ENCODE data around the gene PLEKHG1. TPM values are rescaled to one million over a fixed set of nuclear protein-coding genes. Genes with fewer than 3 reads are reported as not detected.

The PLEKHG1 gene
- total RNA-seq, 1 donor: 1.7 TPM

GRCh38 chr6:150640556-150641209 is 41.0 kb downstream of the PLEKHG1 start:
- TF ChIP-seq, protein P1, sequence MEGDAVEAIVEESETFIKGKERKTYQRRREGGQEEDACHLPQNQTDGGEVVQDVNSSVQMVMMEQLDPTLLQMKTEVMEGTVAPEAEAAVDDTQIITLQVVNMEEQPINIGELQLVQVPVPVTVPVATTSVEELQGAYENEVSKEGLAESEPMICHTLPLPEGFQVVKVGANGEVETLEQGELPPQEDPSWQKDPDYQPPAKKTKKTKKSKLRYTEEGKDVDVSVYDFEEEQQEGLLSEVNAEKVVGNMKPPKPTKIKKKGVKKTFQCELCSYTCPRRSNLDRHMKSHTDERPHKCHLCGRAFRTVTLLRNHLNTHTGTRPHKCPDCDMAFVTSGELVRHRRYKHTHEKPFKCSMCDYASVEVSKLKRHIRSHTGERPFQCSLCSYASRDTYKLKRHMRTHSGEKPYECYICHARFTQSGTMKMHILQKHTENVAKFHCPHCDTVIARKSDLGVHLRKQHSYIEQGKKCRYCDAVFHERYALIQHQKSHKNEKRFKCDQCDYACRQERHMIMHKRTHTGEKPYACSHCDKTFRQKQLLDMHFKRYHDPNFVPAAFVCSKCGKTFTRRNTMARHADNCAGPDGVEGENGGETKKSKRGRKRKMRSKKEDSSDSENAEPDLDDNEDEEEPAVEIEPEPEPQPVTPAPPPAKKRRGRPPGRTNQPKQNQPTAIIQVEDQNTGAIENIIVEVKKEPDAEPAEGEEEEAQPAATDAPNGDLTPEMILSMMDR (IDR thresholded peaks at IDR 0.05; ENCODE audit: insufficient read depth, low read depth, low read length): no peak
- no peak overlapping the region for H3K4me3 ChIP-seq (ENCODE audit: low read depth, low read length)
- no peak for DNase-seq (ENCODE audit: low read depth)

DNA sequence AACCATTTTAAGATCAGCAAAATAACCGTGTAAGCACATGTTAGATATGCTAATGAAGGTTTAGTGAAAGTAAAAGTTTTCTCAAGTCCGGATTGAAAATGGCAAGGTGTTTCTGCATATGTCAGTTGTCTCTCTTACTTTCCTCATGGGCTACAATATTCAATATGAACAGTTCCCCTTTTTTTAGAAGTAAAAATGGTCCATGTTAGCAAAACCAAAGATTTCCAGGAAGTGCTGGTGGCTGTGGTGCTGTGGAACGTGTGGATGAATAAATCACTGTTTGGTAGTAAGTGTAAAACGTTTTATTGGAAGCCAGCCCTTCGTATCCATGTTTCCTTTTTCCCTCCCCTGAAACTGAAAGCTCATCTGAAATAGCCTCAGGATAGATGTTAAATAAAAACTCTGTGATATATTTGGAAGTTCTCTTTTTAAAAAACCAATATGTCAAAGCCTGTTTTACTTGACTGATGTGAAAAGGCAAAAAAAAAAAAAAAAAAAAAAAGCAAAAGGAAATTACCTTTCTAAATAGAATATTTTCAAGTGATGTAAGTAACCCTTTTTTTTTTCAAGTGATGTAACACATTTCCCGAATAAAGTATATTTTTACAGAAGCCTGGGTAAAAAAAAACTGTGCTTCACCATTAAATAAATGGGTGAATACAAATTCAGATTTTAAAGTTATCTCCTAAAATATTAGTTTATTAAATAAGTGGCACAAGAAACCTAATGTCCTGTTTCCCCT is 41.9 kb downstream of the PLEKHG1 start:
- no peak overlapping the region for H3K4me3 ChIP-seq (ENCODE audit: low read depth, low read length)
- TF ChIP-seq, protein P1 (IDR thresholded peaks at IDR 0.05; ENCODE audit: insufficient read depth, low read depth, low read length): no peak
- DNase-seq (ENCODE audit: low read depth): peak; percentile 29

DNA sequence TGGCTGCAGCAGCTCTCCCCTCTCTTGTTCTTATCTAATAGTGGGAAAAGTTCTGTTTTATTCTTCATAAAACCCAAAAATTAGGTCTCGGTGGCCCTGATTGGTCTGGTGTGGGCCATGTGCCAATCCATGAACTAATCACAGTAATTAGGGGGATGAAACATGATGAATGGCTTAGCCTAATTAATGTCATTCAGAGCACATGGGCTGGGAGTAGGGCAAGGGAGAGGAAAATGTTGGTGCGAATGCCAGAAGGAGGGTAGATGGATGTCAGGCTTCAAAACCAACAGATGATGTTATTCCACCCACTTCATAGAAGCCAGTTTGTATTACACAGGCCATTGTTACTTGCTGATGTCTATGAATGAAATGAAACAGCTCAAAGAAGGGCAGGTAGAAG is 46.5 kb downstream of the PLEKHG1 start:
- TF ChIP-seq, protein P1 (IDR thresholded peaks at IDR 0.05; ENCODE audit: insufficient read depth, low read depth, low read length): no peak
- DNase-seq (ENCODE audit: low read depth): no peak
- no peak overlapping the region for H3K4me3 ChIP-seq (ENCODE audit: low read depth, low read length)

GRCh38 chr6:150647051-150647450 is 47.4 kb downstream of the PLEKHG1 start:
- TF ChIP-seq, protein P1 (IDR thresholded peaks at IDR 0.05; ENCODE audit: insufficient read depth, low read depth, low read length): no peak
- H3K4me3 ChIP-seq (ENCODE audit: low read depth, low read length): no peak overlapping the region
- DNase-seq (ENCODE audit: low read depth): no peak

Other genes with a start within 250 kb of the PLEKHG1 start
- not detected in 2 replicates for gene IYD, start 230.9 kb upstream of the PLEKHG1 start, total RNA-seq